ENCODE data around the gene WDR74. TPM values are rescaled to one million over a fixed set of nuclear protein-coding genes. Genes with fewer than 3 reads are reported as not detected.
A peak's percentile ranks its signal among the peaks of the same experiment; 100 is the strongest.

The WDR74 gene
- total RNA-seq, 1 experiment from 2014 or later = 44.0 TPM

DNA sequence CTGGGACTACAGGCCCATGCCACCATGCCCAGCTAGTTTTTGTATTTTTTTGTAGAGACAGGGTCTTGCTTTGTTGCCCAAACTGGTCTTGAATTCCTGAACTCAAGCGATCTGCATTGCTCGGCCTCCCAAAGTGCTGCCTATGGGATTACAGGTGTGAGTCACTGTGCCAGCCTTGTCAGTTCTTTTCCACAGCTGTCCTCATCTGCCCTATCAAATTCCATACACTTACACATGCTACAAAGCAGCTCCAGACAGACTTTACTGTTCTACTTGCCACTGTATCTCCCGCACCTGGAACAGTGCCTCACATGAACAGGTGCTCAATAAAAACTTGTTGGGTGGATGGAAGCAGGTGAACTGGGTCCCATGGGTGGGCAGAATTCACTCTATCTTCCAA lies 15.7 kb downstream of the WDR74 start:
- H3K36me3 ChIP-seq (ENCODE audit: insufficient read depth, low read length) = peaks cover 10% of the 10 kb centered on the region; the same call in 1 of the 2 replicates
- H3K27me3 ChIP-seq (ENCODE audit: low read length) = no peaks in the 10 kb centered on the region
- no peak overlapping the region for H3K4me3 ChIP-seq (ENCODE audit: low read length)
- H3K9me2 ChIP-seq (replicated peaks; ENCODE audit: insufficient read depth, low read length) = no peaks in the 10 kb centered on the region
- DNase-seq = no peak
- no peak overlapping the region for H2AFZ ChIP-seq (ENCODE audit: low read length)
- peaks cover 7% of the 10 kb centered on the region for H3K79me2 ChIP-seq (ENCODE audit: low read length)
- H3K27ac ChIP-seq (ENCODE audit: low read length) = no peak overlapping the region
- H3K4me1 ChIP-seq (ENCODE audit: low read length) = no peaks in the 10 kb centered on the region
- H3K9ac ChIP-seq (ENCODE audit: low read length) = no peak overlapping the region
- no peaks in the 10 kb centered on the region for H4K20me1 ChIP-seq (ENCODE audit: insufficient read depth, low read depth, low read length)
- no peaks in the 10 kb centered on the region for H3K9me3 ChIP-seq (ENCODE audit: low read length)
- H3K4me2 ChIP-seq (ENCODE audit: low read depth, low read length, poor library complexity, severe bottlenecking) = no peak overlapping the region

GRCh38 chr11:62817129-62817528 lies 22.3 kb downstream of the WDR74 start:
- Histone ChIP-seq H3K9me3 (ENCODE audit: low read length) (no peaks in the 10 kb centered on the region), H3K79me2 (ENCODE audit: low read length) (no peaks in the 10 kb centered on the region), H3K27ac (ENCODE audit: low read length) (no peak overlapping the region), H3K4me1 (ENCODE audit: low read length) (no peaks in the 10 kb centered on the region), H3K9me2 (replicated peaks; ENCODE audit: insufficient read depth, low read length) (no peaks in the 10 kb centered on the region), H3K9ac (ENCODE audit: low read length) (no peak overlapping the region), H3K4me2 (ENCODE audit: low read depth, low read length, poor library complexity, severe bottlenecking) (no peak overlapping the region), H4K20me1 (ENCODE audit: insufficient read depth, low read depth, low read length) (no peaks in the 10 kb centered on the region), H3K36me3 (ENCODE audit: insufficient read depth, low read length) (no peaks in the 10 kb centered on the region), H3K4me3 (ENCODE audit: low read length) (no peak overlapping the region), H3K27me3 (ENCODE audit: low read length) (no peaks in the 10 kb centered on the region), H2AFZ (ENCODE audit: low read length) (no peak overlapping the region)
- DNase-seq = no peak

DNA sequence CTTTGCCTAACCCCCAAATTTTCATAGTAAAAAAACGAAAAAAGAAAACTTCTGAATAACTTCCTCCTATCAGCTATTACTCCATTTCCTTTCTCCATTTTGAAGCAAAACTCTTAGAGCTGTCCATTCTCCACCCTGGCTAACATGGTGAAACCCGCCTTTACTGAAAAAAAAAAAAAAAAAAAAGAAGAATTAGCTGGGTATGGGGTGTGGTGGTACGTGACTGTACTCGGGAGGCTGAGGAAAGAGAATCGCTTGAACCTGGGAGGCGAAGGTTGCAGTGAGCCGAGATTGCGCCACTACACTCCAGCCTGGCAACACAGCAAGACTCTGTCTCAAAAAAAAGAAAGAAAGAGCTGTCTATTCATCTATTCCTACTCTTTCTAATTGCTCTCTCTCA lies 22.8 kb downstream of the WDR74 start:
- Histone ChIP-seq H3K27ac (ENCODE audit: low read length) (no peak overlapping the region), H3K4me1 (ENCODE audit: low read length) (no peaks in the 10 kb centered on the region), H3K36me3 (ENCODE audit: insufficient read depth, low read length) (no peaks in the 10 kb centered on the region), H3K4me2 (ENCODE audit: low read depth, low read length, poor library complexity, severe bottlenecking) (no peak overlapping the region), H3K9me3 (ENCODE audit: low read length) (no peaks in the 10 kb centered on the region), H3K79me2 (ENCODE audit: low read length) (no peaks in the 10 kb centered on the region), H3K9ac (ENCODE audit: low read length) (no peak overlapping the region), H2AFZ (ENCODE audit: low read length) (no peak overlapping the region), H3K27me3 (ENCODE audit: low read length) (no peaks in the 10 kb centered on the region), H3K9me2 (replicated peaks; ENCODE audit: insufficient read depth, low read length) (no peaks in the 10 kb centered on the region), H3K4me3 (ENCODE audit: low read length) (no peak overlapping the region), H4K20me1 (ENCODE audit: insufficient read depth, low read depth, low read length) (no peaks in the 10 kb centered on the region)
- no peak for DNase-seq

GRCh38 chr11:62811659-62812058 lies 27.7 kb downstream of the WDR74 start:
- peaks cover 13% of the 10 kb centered on the region for H3K4me1 ChIP-seq (ENCODE audit: low read length)
- no peaks in the 10 kb centered on the region for H3K79me2 ChIP-seq (ENCODE audit: low read length)
- no peak for DNase-seq
- H3K9ac ChIP-seq (ENCODE audit: low read length) = no peak overlapping the region
- no peaks in the 10 kb centered on the region for H3K36me3 ChIP-seq (ENCODE audit: insufficient read depth, low read length)
- H3K9me2 ChIP-seq (replicated peaks; ENCODE audit: insufficient read depth, low read length) = no peaks in the 10 kb centered on the region
- no peak overlapping the region for H3K4me2 ChIP-seq (ENCODE audit: low read depth, low read length, poor library complexity, severe bottlenecking)
- no peaks in the 10 kb centered on the region for H4K20me1 ChIP-seq (ENCODE audit: insufficient read depth, low read depth, low read length)
- H3K27me3 ChIP-seq (ENCODE audit: low read length) = no peaks in the 10 kb centered on the region
- no peak overlapping the region for H2AFZ ChIP-seq (ENCODE audit: low read length)
- no peak overlapping the region for H3K4me3 ChIP-seq (ENCODE audit: low read length)
- H3K27ac ChIP-seq (ENCODE audit: low read length) = no peak overlapping the region
- no peaks in the 10 kb centered on the region for H3K9me3 ChIP-seq (ENCODE audit: low read length)

DNA sequence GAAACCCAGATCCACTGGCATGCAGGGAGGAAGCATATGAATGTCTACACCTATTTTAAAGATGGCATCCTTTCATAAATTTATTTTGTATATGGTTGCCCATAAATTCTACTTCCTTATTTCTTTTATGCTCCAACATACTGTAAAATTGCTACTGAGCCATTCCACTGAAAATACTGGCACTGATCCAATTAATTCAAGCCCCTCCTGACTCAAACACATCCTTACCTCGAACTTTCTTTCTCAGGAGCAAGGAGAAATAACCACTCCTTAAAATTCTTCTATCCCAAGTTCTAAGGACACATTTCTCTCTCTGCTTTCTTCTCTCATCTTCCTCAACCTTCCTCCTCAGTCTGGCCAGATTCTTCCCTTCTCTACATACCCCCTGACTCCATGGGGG lies 28.6 kb downstream of the WDR74 start:
- Histone ChIP-seq H4K20me1 (ENCODE audit: insufficient read depth, low read depth, low read length) (no peaks in the 10 kb centered on the region), H3K27ac (ENCODE audit: low read length) (0 out of 2 replicates have a peak overlapping the region, but pooled peaks have one; percentile 17), H3K79me2 (ENCODE audit: low read length) (no peaks in the 10 kb centered on the region), H3K9me3 (ENCODE audit: low read length) (no peaks in the 10 kb centered on the region), H3K9ac (ENCODE audit: low read length) (no peak overlapping the region), H3K27me3 (ENCODE audit: low read length) (no peaks in the 10 kb centered on the region), H3K4me2 (ENCODE audit: low read depth, low read length, poor library complexity, severe bottlenecking) (no peak overlapping the region), H3K9me2 (replicated peaks; ENCODE audit: insufficient read depth, low read length) (no peaks in the 10 kb centered on the region), H3K4me1 (ENCODE audit: low read length) (peaks cover 21% of the 10 kb centered on the region), H3K36me3 (ENCODE audit: insufficient read depth, low read length) (no peaks in the 10 kb centered on the region), H3K4me3 (ENCODE audit: low read length) (no peak overlapping the region), H2AFZ (ENCODE audit: low read length) (no peak overlapping the region)
- DNase-seq = no peak

- peak; percentile 56 for DNase-seq
- Histone ChIP-seq H3K9ac (ENCODE audit: low read length) (peak overlapping the region; percentile 90), H3K4me3 (ENCODE audit: low read length) (peak overlapping the region; percentile 95), H3K36me3 (ENCODE audit: insufficient read depth, low read length) (peaks cover 17% of the 10 kb centered on the region; the same call in 1 of the 2 replicates), H3K79me2 (ENCODE audit: low read length) (peaks cover 19% of the 10 kb centered on the region), H4K20me1 (ENCODE audit: insufficient read depth, low read depth, low read length) (peaks cover 16% of the 10 kb centered on the region), H3K4me1 (ENCODE audit: low read length) (peaks cover 33% of the 10 kb centered on the region), H2AFZ (ENCODE audit: low read length) (0 out of 2 replicates have a peak overlapping the region, but pooled peaks have one; percentile 6), H3K4me2 (ENCODE audit: low read depth, low read length, poor library complexity, severe bottlenecking) (peak overlapping the region; percentile 96), H3K9me2 (replicated peaks; ENCODE audit: insufficient read depth, low read length) (no peaks in the 10 kb centered on the region), H3K9me3 (ENCODE audit: low read length) (no peaks in the 10 kb centered on the region), H3K27me3 (ENCODE audit: low read length) (no peaks in the 10 kb centered on the region), H3K27ac (ENCODE audit: low read length) (peak overlapping the region; percentile 82)
Observed at GRCh38 chr11:62806611-62807121, 32.7 kb downstream of the WDR74 start.

- peak; percentile 77 for DNase-seq
- H3K9ac ChIP-seq (ENCODE audit: low read length) = peak overlapping the region; percentile 90
- H3K27ac ChIP-seq (ENCODE audit: low read length) = peak overlapping the region; percentile 82
- H3K27me3 ChIP-seq (ENCODE audit: low read length) = no peaks in the 10 kb centered on the region
- peak overlapping the region; percentile 79; the same call in 1 of the 2 replicates for H2AFZ ChIP-seq (ENCODE audit: low read length)
- H3K4me3 ChIP-seq (ENCODE audit: low read length) = peak overlapping the region; percentile 95
- peak overlapping the region; percentile 96 for H3K4me2 ChIP-seq (ENCODE audit: low read depth, low read length, poor library complexity, severe bottlenecking)
- peaks cover 23% of the 10 kb centered on the region; the same call in 1 of the 2 replicates for H3K36me3 ChIP-seq (ENCODE audit: insufficient read depth, low read length)
- peaks cover 33% of the 10 kb centered on the region for H3K4me1 ChIP-seq (ENCODE audit: low read length)
- H4K20me1 ChIP-seq (ENCODE audit: insufficient read depth, low read depth, low read length) = peaks cover 16% of the 10 kb centered on the region
- H3K9me3 ChIP-seq (ENCODE audit: low read length) = no peaks in the 10 kb centered on the region
- H3K79me2 ChIP-seq (ENCODE audit: low read length) = peaks cover 19% of the 10 kb centered on the region
- H3K9me2 ChIP-seq (replicated peaks; ENCODE audit: insufficient read depth, low read length) = no peaks in the 10 kb centered on the region
Observed at GRCh38 chr11:62805961-62806441, 33.4 kb downstream of the WDR74 start.

DNA sequence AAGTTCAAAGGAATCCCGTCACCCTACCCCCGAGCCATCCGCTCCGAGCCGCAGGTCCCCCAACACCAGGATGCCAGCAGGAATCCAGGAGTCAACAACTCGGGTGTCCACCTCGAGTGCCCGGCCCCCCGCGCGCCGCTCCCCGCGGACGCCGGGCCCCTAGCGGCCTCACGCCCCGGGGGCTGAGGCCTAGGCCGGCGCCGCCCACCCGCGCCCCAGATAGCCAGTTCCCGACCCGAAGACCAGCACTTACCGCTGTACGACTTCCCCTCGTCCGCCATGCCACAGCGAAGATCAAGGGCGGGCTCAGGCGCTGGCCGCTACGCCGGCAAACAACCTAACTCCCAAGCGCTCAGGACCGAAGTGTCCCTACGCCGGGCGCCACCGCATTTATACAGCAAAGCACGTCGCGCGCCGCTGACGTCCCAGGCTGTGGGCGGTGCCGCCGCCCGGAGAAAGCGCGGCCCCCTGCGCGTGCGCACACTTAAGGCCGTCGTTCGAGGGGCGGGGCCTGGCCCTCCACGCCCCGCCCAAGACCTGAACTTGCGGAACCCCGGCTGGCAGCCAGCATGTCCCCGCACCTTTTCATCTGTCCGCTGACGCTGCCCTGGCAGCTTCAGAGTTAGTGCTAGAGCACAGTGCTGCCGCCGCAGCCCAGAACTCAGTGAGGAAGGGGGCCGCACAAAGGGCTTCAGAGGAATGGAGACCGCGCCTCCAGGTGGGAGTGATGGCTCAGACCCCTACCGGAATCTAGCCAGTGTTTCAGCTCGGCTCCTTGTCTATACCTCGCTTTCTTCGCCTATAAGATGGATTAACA lies 34.1 kb downstream of the WDR74 start, which contains the start of gene NXF1:
Gene NXF1 (minus strand): TSS at position 365 of the 817 bp plus-strand sequence. CDS start 84 bp downstream, at position 281.
- Histone ChIP-seq H3K4me2 (ENCODE audit: low read depth, low read length, poor library complexity, severe bottlenecking) (peak within 1 kb of the TSS; percentile 96), H3K9me2 (replicated peaks; ENCODE audit: insufficient read depth, low read length) (no peaks in the 10 kb centered on the region), H3K27ac (ENCODE audit: low read length) (peak within 1 kb of the TSS; percentile 82), H3K4me3 (ENCODE audit: low read length) (peak within 1 kb of the TSS; percentile 95), H3K9ac (ENCODE audit: low read length) (peak within 1 kb of the TSS; percentile 90), H3K79me2 (ENCODE audit: low read length) (peaks cover 19% of the 10 kb centered on the region), H2AFZ (ENCODE audit: low read length) (peak within 1 kb of the TSS; percentile 79), H3K9me3 (ENCODE audit: low read length) (no peaks in the 10 kb centered on the region), H3K4me1 (ENCODE audit: low read length) (peaks cover 33% of the 10 kb centered on the region), H3K36me3 (ENCODE audit: insufficient read depth, low read length) (peaks cover 23% of the 10 kb centered on the region; the same call in 1 of the 2 replicates), H4K20me1 (ENCODE audit: insufficient read depth, low read depth, low read length) (peaks cover 16% of the 10 kb centered on the region), H3K27me3 (ENCODE audit: low read length) (no peaks in the 10 kb centered on the region)
- DNase-seq = peak; percentile 98

Measured in Karpas-422 (cell line).